Loucy (cell line): ENCODE results near the gene MRPS9.

Experiments
- H2AFZ ChIP-seq: fragments of 200-600 bp; sonication (generic); 2 replicates; pipeline ENCODE4 v1.6.0; 2016; ENCODE audit warnings: antibody characterized with exemption, mild to moderate bottlenecking, low read length, moderate library complexity
- H3F3A ChIP-seq: fragments of 200-600 bp; 2 replicates; pipeline ENCODE4 v1.6.0; 2016; ENCODE audit warnings: antibody characterized with exemption, low read depth, mild to moderate bottlenecking
- H3K27me3 ChIP-seq: fragments of 200-600 bp; sonication (generic); 2 replicates; pipeline ENCODE4 v1.6.1; 2014; ENCODE audit warnings: low read length, mild to moderate bottlenecking; ENCODE audit not compliant: insufficient read depth, poor library complexity, severe bottlenecking
- H3K36me3 ChIP-seq: fragments of 200-600 bp; sonication (generic); 2 replicates; pipeline ENCODE4 v1.6.1; 2016; ENCODE audit warnings: low read length; ENCODE audit not compliant: insufficient read depth
- H3K4me1 ChIP-seq: fragments of 200-600 bp; sonication (generic); 2 replicates; pipeline ENCODE4 v1.5.1; 2014; ENCODE audit warnings: low read length, mild to moderate bottlenecking; ENCODE audit not compliant: insufficient read depth, poor library complexity, severe bottlenecking
- H3K4me2 ChIP-seq: fragments of 200-600 bp; sonication (generic); 2 replicates; pipeline ENCODE4 v1.6.0; 2014; ENCODE audit warnings: antibody characterized with exemption, low read length, low read depth, mild to moderate bottlenecking; ENCODE audit not compliant: poor library complexity, severe bottlenecking
- H3K4me3 ChIP-seq: fragments of 200-600 bp; sonication (generic); 2 replicates; pipeline ENCODE4 v1.5.1; 2014; ENCODE audit warnings: low read length, mild to moderate bottlenecking, mixed read lengths; ENCODE audit not compliant: poor library complexity, severe bottlenecking
- H3K79me2 ChIP-seq: fragments of 200-600 bp; sonication (generic); 2 replicates; pipeline ENCODE4 v1.6.1; 2014; ENCODE audit warnings: low read length; ENCODE audit not compliant: insufficient read depth
- H3K9ac ChIP-seq: fragments of 200-600 bp; sonication (generic); 2 replicates; pipeline ENCODE4 v1.6.0; 2014; ENCODE audit warnings: mild to moderate bottlenecking, low read depth, low read length, moderate library complexity; ENCODE audit not compliant: poor library complexity, severe bottlenecking
- H3K9me2 ChIP-seq: fragments of 200-600 bp; sonication (generic); replicated peaks from 2 replicates; pipeline ENCODE4 v1.6.1; 2016; ENCODE audit warnings: low read depth, low read length, mixed read lengths
- H3K9me3 ChIP-seq: fragments of 200-600 bp; sonication (generic); 2 replicates; pipeline ENCODE4 v1.6.1; 2014; ENCODE audit warnings: mild to moderate bottlenecking, antibody characterized with exemption, low read length, low read depth; ENCODE audit not compliant: insufficient read depth
- H4K20me1 ChIP-seq: fragments of 200-600 bp; sonication (generic); 2 replicates; pipeline ENCODE4 v1.6.0; 2014; ENCODE audit warnings: antibody characterized with exemption, low read length, mild to moderate bottlenecking; ENCODE audit not compliant: insufficient read depth, poor library complexity, severe bottlenecking
- EZH2phosphoT487 ChIP-seq: fragments of 200-600 bp; IDR thresholded peaks from 2 replicates; pipeline ENCODE4 v1.6.1; 2018; ENCODE audit warnings: antibody characterized with exemption, mild to moderate bottlenecking, moderate library complexity, borderline replicate concordance
- TF ChIP-seq, protein P1 (sequence below): fragments of 200-600 bp; sonication (generic); conservative IDR thresholded peaks from 2 replicates; pipeline ENCODE4 v1.5.1; 2014; ENCODE audit warnings: mild to moderate bottlenecking, antibody characterized with exemption, low read length

Gene MRPS9

DNA sequence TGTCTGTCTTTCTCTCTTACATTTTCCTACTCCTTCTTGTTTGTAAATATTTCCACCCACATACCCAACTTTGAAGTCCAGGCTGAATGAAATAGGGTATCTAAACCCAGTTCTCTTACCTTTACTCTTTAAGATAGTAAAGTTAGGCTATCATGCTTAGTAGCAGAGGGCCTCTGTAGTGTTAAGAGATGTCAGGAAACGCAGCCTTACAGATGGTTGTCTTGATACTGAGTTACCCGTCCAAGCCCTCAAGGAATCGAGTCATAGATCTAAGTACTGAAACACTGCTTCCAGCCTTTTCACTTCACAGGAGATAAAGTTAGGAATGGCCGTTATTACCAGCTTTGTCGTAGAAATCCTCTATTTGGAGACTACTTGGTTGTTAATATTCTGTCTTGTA is 24.3 kb downstream of the MRPS9 start:
- H3K27me3 ChIP-seq, result no peaks in the 10 kb centered on the region
- no peaks in the 10 kb centered on the region for H3F3A ChIP-seq
- no peak overlapping the region for H3K9ac ChIP-seq

DNA sequence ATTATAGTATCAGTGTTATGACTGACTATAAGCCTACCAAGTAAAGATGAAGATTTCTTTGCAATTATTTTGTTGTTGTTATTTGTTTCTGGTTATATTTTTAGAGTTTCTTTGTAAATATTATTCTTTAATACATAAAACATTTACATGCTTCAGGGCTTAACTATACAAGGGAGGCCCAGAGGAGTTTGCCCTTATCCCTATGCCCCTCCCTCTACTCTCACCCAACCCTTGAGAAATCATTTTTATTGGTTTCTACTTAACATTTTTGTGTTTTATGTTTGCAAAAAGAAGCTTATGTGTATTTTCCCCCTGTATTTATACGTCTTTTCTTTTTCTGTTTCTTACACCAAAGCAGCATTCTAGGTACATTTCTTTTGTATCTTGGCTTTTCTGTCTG is 30.5 kb downstream of the MRPS9 start:
- no peak overlapping the region for H2AFZ ChIP-seq
- H3K9ac ChIP-seq, result no peak overlapping the region
- H3K79me2 ChIP-seq, result no peaks in the 10 kb centered on the region
- H3K27me3 ChIP-seq, result no peaks in the 10 kb centered on the region
- TF ChIP-seq, protein P1, sequence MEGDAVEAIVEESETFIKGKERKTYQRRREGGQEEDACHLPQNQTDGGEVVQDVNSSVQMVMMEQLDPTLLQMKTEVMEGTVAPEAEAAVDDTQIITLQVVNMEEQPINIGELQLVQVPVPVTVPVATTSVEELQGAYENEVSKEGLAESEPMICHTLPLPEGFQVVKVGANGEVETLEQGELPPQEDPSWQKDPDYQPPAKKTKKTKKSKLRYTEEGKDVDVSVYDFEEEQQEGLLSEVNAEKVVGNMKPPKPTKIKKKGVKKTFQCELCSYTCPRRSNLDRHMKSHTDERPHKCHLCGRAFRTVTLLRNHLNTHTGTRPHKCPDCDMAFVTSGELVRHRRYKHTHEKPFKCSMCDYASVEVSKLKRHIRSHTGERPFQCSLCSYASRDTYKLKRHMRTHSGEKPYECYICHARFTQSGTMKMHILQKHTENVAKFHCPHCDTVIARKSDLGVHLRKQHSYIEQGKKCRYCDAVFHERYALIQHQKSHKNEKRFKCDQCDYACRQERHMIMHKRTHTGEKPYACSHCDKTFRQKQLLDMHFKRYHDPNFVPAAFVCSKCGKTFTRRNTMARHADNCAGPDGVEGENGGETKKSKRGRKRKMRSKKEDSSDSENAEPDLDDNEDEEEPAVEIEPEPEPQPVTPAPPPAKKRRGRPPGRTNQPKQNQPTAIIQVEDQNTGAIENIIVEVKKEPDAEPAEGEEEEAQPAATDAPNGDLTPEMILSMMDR, result no peak
- no peak for TF ChIP-seq EZH2phosphoT487
- no peak overlapping the region for H3K4me2 ChIP-seq
- H3K9me2 ChIP-seq, result no peaks in the 10 kb centered on the region
- H3F3A ChIP-seq, result no peaks in the 10 kb centered on the region
- H3K4me3 ChIP-seq, result no peak overlapping the region
- H3K9me3 ChIP-seq, result no peaks in the 10 kb centered on the region
- H3K4me1 ChIP-seq, result no peaks in the 10 kb centered on the region
- H4K20me1 ChIP-seq, result no peaks in the 10 kb centered on the region
- H3K36me3 ChIP-seq, result peaks cover 3% of the 10 kb centered on the region; the same call in 1 of the 2 replicates

More for the DNA sequence above, 24.3 kb downstream of the MRPS9 start:
- Histone ChIP-seq H2AFZ (no peak overlapping the region), H3K79me2 (peaks cover 4% of the 10 kb centered on the region; the same call in 1 of the 2 replicates), H3K9me3 (no peaks in the 10 kb centered on the region), H3K9me2 (no peaks in the 10 kb centered on the region), H3K4me1 (no peaks in the 10 kb centered on the region), H3K36me3 (no peaks in the 10 kb centered on the region), H4K20me1 (no peaks in the 10 kb centered on the region), H3K4me2 (no peak overlapping the region), H3K4me3 (no peak overlapping the region)
- no peak for TF ChIP-seq EZH2phosphoT487
- TF ChIP-seq, protein P1, result no peak

DNA sequence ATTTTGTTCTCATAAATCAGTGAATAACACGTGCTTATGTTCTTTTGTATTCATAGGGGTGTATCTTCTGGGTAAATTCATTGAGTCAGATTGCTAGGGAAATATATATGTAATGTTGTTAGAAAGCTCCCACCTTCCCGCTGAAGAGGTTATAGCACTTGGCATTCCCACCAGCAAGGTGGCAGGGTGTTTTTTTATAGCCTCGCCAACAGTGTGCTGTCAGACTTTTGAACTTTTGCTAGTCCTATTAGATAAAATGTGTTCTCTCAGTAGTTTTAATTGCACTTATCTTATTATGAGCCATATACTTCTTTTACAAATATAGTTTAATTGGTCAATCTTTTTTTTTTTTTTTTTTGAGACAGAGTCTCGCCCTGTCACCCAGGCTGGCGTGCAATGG is 31.0 kb downstream of the MRPS9 start:
- Histone ChIP-seq H2AFZ (no peak overlapping the region), H3F3A (no peaks in the 10 kb centered on the region), H3K79me2 (no peaks in the 10 kb centered on the region), H3K36me3 (peaks cover 3% of the 10 kb centered on the region; the same call in 1 of the 2 replicates), H3K27me3 (no peaks in the 10 kb centered on the region), H3K4me2 (no peak overlapping the region), H3K9ac (no peak overlapping the region), H3K4me3 (no peak overlapping the region), H4K20me1 (no peaks in the 10 kb centered on the region), H3K9me2 (no peaks in the 10 kb centered on the region), H3K9me3 (no peaks in the 10 kb centered on the region), H3K4me1 (no peaks in the 10 kb centered on the region)
- TF ChIP-seq, protein P1, result no peak
- no peak for TF ChIP-seq EZH2phosphoT487
